Neuronal stem cell (in vitro differentiated cells): ENCODE data around the gene GET4.
"Not testable (repeated sequence)": the region's sequence is repeated elsewhere in the genome, so short reads cannot be mapped to it uniquely, and the experiment has no call there.

ENCODE experiments used
- DNase-seq: peaks from one replicate; pipeline ENCODE4 v3.0.0-alpha.2; 2013; ENCODE audit warnings: low spot score
- H2AFZ ChIP-seq: one replicate; pipeline ENCODE4 v1.6.1; 2013; ENCODE audit warnings: mild to moderate bottlenecking, low read length, inconsistent platforms
- H2AK5ac ChIP-seq: 2 replicates; pipeline ENCODE4 v1.6.1; 2013; ENCODE audit warnings: low read depth, mild to moderate bottlenecking, inconsistent platforms, low read length, moderate library complexity, mixed read lengths
- H2BK120ac ChIP-seq: 2 replicates; pipeline ENCODE4 v1.6.1; 2013; ENCODE audit warnings: low read depth, mild to moderate bottlenecking, inconsistent platforms, low read length, moderate library complexity, mixed read lengths
- H2BK12ac ChIP-seq: one replicate; pipeline ENCODE4 v1.6.1; 2013; ENCODE audit warnings: low read length, inconsistent platforms
- H2BK15ac ChIP-seq: 2 replicates; pipeline ENCODE4 v1.6.1; 2013; ENCODE audit warnings: mild to moderate bottlenecking, low read length, inconsistent platforms, mixed read lengths
- H2BK5ac ChIP-seq: one replicate; pipeline ENCODE4 v1.6.1; 2013; ENCODE audit warnings: inconsistent platforms, mild to moderate bottlenecking, low read length, moderate library complexity
- H3K14ac ChIP-seq: one replicate; pipeline ENCODE4 v1.6.1; 2013; ENCODE audit warnings: low read length, inconsistent platforms
- H3K18ac ChIP-seq: 2 replicates; pipeline ENCODE4 v1.6.1; 2013; ENCODE audit warnings: low read length, inconsistent platforms
- H3K23ac ChIP-seq: 2 replicates; pipeline ENCODE4 v1.6.1; 2013; ENCODE audit warnings: low read depth, mild to moderate bottlenecking, mixed read lengths, low read length, inconsistent platforms; ENCODE audit not compliant: poor library complexity
- H3K27ac ChIP-seq: replicated peaks from 3 replicates; pipeline ENCODE4 v1.5.1; 2013; ENCODE audit warnings: low read length, inconsistent platforms
- H3K27me3 ChIP-seq, 3 experiments: 2 replicates each; pipeline ENCODE4 v1.6.1; 2013; ENCODE audit warnings: low read length in 3 of 3, mild to moderate bottlenecking in 2 of 3, inconsistent platforms in 1 of 3, low read depth in 1 of 3, mixed read lengths in 1 of 3, moderate library complexity in 1 of 3; ENCODE audit not compliant: control insufficient read depth in 3 of 3, insufficient read depth in 3 of 3
- H3K36me3 ChIP-seq, 2 donors: replicated peaks in 1 of 2; 2 replicates each; pipeline ENCODE4 v1.6.1; 2013; ENCODE audit warnings: low read length in 2 of 2; ENCODE audit not compliant: control insufficient read depth in 2 of 2, insufficient read depth in 2 of 2
- H3K4ac ChIP-seq: 2 replicates; pipeline ENCODE4 v1.6.1; 2013; ENCODE audit warnings: inconsistent platforms, mild to moderate bottlenecking, low read length, moderate library complexity
- H3K4me1 ChIP-seq, 2 donors: 1 replicate in 1 of 2; 2 replicates in 1 of 2; pipeline ENCODE4 v1.6.1; 2013; ENCODE audit warnings: low read length in 2 of 2, low read depth in 1 of 2; ENCODE audit not compliant: control insufficient read depth in 2 of 2, insufficient read depth in 1 of 2
- H3K4me2 ChIP-seq: one replicate; pipeline ENCODE4 v1.6.1; 2013; ENCODE audit warnings: mild to moderate bottlenecking, low read length, inconsistent platforms; ENCODE audit not compliant: insufficient read depth, poor library complexity, severe bottlenecking
- H3K4me3 ChIP-seq, 2 donors: 2 replicates each; pipeline ENCODE4 v1.5.1; 2013; ENCODE audit warnings: low read length in 2 of 2, mild to moderate bottlenecking in 2 of 2, inconsistent platforms in 1 of 2, moderate library complexity in 1 of 2
- H3K79me1 ChIP-seq: one replicate; pipeline ENCODE4 v1.6.1; 2013; ENCODE audit warnings: low read depth, mild to moderate bottlenecking, inconsistent platforms, low read length, moderate library complexity
- H3K9ac ChIP-seq: one replicate; pipeline ENCODE4 v1.6.1; 2013; ENCODE audit warnings: mild to moderate bottlenecking, low read depth, low read length, inconsistent platforms; ENCODE audit not compliant: poor library complexity
- H3K9me3 ChIP-seq, 2 donors: replicated peaks in 1 of 2; 2 replicates each; pipeline versions ENCODE3 to v1.6.1; 2013; ENCODE audit warnings: low read length in 2 of 2, mild to moderate bottlenecking in 2 of 2, inconsistent platforms in 1 of 2, low read depth in 1 of 2, mixed read lengths in 1 of 2, moderate library complexity in 1 of 2; ENCODE audit not compliant: control insufficient read depth in 2 of 2, insufficient read depth in 1 of 2
- H4K8ac ChIP-seq: one replicate; pipeline ENCODE4 v1.6.1; 2013; ENCODE audit warnings: low read depth, mild to moderate bottlenecking, inconsistent platforms, low read length, moderate library complexity
- H4K91ac ChIP-seq: one replicate; pipeline ENCODE4 v1.6.1; 2013; ENCODE audit warnings: low read length, low read depth, mild to moderate bottlenecking, inconsistent platforms; ENCODE audit not compliant: poor library complexity
- WGBS, 2 donors: extraction: QIAGEN DNeasy Blood & Tissue Kit; methylation state at CpG; one replicate each; pipeline ENCODE4 v1.1.7; 2013; ENCODE audit warnings: missing lambda C conversion rate in 2 of 2, mixed read lengths in 1 of 2; ENCODE audit not compliant: insufficient read length in 2 of 2, insufficient replicate concordance in 1 of 2; ENCODE audit errors: extremely low coverage in 2 of 2; 5-methylcytosine and 5-hydroxymethylcytosine counted together

GET4 gene

GRCh38 chr7:869348-869747 is 7.0 kb upstream of the GET4 start:
- Histone ChIP-seq H3K36me3 (peaks cover 38 to 88% of the 10 kb centered on the region in 2 donors), H3K4me1 (peaks cover 0 to 9% of the 10 kb centered on the region in 2 donors), H4K8ac (no peak overlapping the region), H2BK12ac (no peak overlapping the region), H2BK120ac (no peak overlapping the region), H3K4ac (no peak overlapping the region), H3K14ac (no peak overlapping the region), H2AK5ac (no peak overlapping the region), H3K4me2 (no peak overlapping the region), H3K23ac (no peak overlapping the region), H3K27ac (no peak overlapping the region), H3K79me1 (peaks cover 5% of the 10 kb centered on the region), H2BK15ac (no peak overlapping the region), H2BK5ac (no peak overlapping the region), H3K27me3 (no peaks in the 10 kb centered on the region), H3K9me3 (peaks cover 0 to 2% of the 10 kb centered on the region in 2 donors), H3K18ac (no peak overlapping the region), H3K4me3 (no peak overlapping the region), H2AFZ (no peak overlapping the region), H4K91ac (no peak overlapping the region), H3K9ac (no peak overlapping the region)
- no CpG with 5 or more reads among the region's 14 CpGs for WGBS, 2 donors
- DNase-seq = no peak

DNA sequence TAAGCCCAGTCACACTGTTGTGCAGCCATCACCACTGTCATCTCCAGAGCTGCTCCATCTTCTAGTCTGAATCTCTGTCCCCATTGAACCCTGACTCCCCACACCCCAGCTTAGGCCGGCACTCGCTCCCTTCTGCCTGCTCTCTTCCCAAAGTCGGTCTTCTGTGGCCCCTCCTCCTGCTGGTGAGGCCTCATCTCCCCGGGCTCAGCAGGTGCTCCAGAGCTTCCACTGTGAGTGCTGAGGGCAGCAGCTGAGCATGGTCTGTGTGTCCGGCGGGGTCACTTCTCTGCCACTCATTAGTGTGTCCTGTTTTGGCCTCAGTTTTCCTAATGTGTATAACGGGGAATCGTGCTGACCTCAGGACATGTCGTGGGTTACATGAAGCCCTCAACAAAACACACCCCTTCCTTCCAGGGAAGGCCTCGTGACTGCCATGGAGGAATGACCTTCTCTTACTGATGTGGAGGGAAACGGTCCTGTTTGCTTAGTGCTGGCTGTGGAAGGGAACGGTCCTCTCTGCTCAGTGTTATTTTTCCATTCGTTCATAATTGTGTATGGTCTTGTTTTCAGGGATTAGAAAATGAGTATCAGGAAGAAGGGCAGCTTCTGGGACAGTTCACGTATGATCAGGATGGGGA is 4.3 kb upstream of the GET4 start:
- H3K9ac ChIP-seq = peak overlapping the region; percentile 5
- H3K18ac ChIP-seq = no peak overlapping the region
- no peak overlapping the region for H2BK15ac ChIP-seq
- no peak overlapping the region for H4K91ac ChIP-seq
- DNase-seq = no peak
- no peak overlapping the region for H2AFZ ChIP-seq
- no peak overlapping the region for H2AK5ac ChIP-seq
- WGBS, 2 donors = no CpG with 5 or more reads among the region's 14 CpGs
- peak overlapping the region in 1 of 2 donors; percentile 57 for H3K4me3 ChIP-seq
- H3K27me3 ChIP-seq = no peaks in the 10 kb centered on the region
- H2BK120ac ChIP-seq = no peak overlapping the region
- peaks cover 0 to under 1% of the 10 kb centered on the region in 2 donors for H3K9me3 ChIP-seq
- H4K8ac ChIP-seq = no peak overlapping the region
- no peak overlapping the region for H3K27ac ChIP-seq
- H2BK5ac ChIP-seq = no peak overlapping the region
- no peak overlapping the region for H2BK12ac ChIP-seq
- peaks cover 30 to 79% of the 10 kb centered on the region in 2 donors for H3K36me3 ChIP-seq
- peaks cover 7% of the 10 kb centered on the region for H3K79me1 ChIP-seq
- H3K4me2 ChIP-seq = no peak overlapping the region
- no peak overlapping the region for H3K4ac ChIP-seq
- H3K23ac ChIP-seq = no peak overlapping the region
- no peak overlapping the region for H3K14ac ChIP-seq
- H3K4me1 ChIP-seq = peaks cover 0 to 10% of the 10 kb centered on the region in 2 donors

DNA sequence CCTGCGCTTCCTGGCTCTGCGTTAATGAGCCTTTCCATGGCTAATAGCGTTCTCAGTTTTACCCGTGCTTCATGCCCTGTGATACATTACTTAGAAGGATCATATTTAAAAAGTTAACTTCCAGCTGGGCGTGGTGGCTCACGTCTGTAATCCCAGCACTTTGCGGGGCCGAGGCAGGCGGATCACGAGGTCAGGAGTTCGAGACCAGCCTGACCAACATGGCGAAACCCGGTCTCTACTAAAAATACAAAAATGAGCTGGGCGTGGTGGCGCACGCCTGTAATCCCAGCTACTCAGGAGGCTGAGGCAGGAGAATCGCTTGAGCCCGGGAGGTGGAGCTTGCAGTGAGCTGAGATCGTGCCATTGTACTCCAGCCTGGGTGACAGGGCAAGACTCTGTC is 3.7 kb upstream of the GET4 start:
- not testable (repeated sequence) for H2BK120ac ChIP-seq, H2BK12ac ChIP-seq, H3K27me3 ChIP-seq, H3K79me1 ChIP-seq, H4K91ac ChIP-seq, H3K4me3 ChIP-seq, H3K18ac ChIP-seq, H2AK5ac ChIP-seq, H3K27ac ChIP-seq, H3K14ac ChIP-seq, H2AFZ ChIP-seq, H3K9me3 ChIP-seq, H3K23ac ChIP-seq, H3K4ac ChIP-seq, H4K8ac ChIP-seq, H3K4me2 ChIP-seq, DNase-seq, H2BK15ac ChIP-seq, H2BK5ac ChIP-seq, H3K9ac ChIP-seq
- WGBS, 2 donors = no CpG with 5 or more reads among the region's 19 CpGs
- Histone ChIP-seq H3K36me3 (peaks cover 24 to 73% of the 10 kb centered on the region in 2 donors), H3K4me1 (peaks cover 0 to 10% of the 10 kb centered on the region in 2 donors)

DNA sequence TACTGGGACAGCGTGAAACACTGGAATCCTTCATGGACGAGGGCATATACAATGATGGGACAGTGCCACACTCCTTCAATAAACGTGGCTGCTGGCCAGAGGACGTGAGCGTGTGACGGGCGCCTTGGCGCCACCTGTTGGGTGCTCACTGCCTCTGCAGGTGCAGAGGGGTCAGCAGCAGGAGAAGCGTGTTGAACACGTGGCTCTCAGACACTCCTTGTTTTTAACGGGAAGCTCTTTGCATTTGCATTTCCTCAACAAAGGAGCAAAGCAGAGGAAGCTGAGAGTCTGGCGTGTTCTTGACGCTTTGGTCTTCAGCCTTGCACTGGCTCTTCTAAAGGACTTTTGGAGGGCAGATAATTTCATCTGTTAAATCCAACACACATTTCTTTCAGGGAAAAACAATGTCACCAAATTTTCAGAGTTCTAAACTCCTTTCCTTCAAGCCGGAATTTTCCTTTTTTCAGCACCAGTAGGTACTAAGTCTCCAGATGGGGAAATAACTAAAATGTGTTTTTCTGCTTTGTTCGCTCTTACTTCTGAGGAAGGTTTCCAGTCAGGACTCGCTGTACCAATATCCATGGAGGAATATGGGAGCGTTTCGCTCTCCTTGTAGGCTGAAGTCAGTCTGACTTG is 2.9 kb upstream of the GET4 start:
- Histone ChIP-seq H2BK120ac (no peak overlapping the region), H3K27me3 (no peaks in the 10 kb centered on the region), H3K4me2 (no peak overlapping the region), H3K14ac (no peak overlapping the region), H2AFZ (no peak overlapping the region), H2AK5ac (no peak overlapping the region), H2BK15ac (no peak overlapping the region), H3K4ac (no peak overlapping the region), H3K79me1 (peaks cover 4% of the 10 kb centered on the region), H3K36me3 (peaks cover 20 to 71% of the 10 kb centered on the region in 2 donors), H3K4me3 (no peak overlapping the region), H4K8ac (no peak overlapping the region), H3K9ac (no peak overlapping the region), H3K27ac (no peak overlapping the region), H2BK5ac (no peak overlapping the region), H2BK12ac (no peak overlapping the region), H3K18ac (no peak overlapping the region), H4K91ac (no peak overlapping the region), H3K9me3 (no peaks in the 10 kb centered on the region), H3K23ac (no peak overlapping the region), H3K4me1 (peaks cover 4 to 17% of the 10 kb centered on the region in 2 donors)
- DNase-seq = peak; percentile 60
- WGBS, 2 donors = no CpG with 5 or more reads among the region's 18 CpGs
